GM06990 (cell line): ENCODE data around the gene VPS41.

Source experiments
- DNase-seq: peaks from one replicate; pipeline ENCODE4 v3.0.0-alpha.2; 2011; ENCODE audit not compliant: insufficient read length; ENCODE audit errors: extremely low read depth
- H3K27me3 ChIP-seq: replicated peaks from 2 replicates; pipeline ENCODE4 v1.6.0; 2011; ENCODE audit warnings: low read length; ENCODE audit not compliant: control insufficient read depth, insufficient read depth
- H3K36me3 ChIP-seq: 2 replicates; pipeline ENCODE4 v1.5.1; 2011; ENCODE audit warnings: low read length; ENCODE audit not compliant: control insufficient read depth, insufficient read depth
- H3K4me3 ChIP-seq: replicated peaks from 2 replicates; pipeline ENCODE4 v1.5.1; 2011; ENCODE audit warnings: low read depth, mild to moderate bottlenecking, control low read depth, low read length
- CTCF ChIP-seq: IDR thresholded peaks from 2 replicates; pipeline ENCODE4 v1.5.1; 2011; ENCODE audit warnings: low read length, control low read depth, mild to moderate bottlenecking, inconsistent platforms; ENCODE audit not compliant: insufficient read depth, poor library complexity, severe bottlenecking

Gene VPS41

GRCh38 chr7:38833329-38833728 lies 75.7 kb downstream of the VPS41 start:
- H3K4me3 ChIP-seq, result no peak overlapping the region
- no peak for DNase-seq
- no peaks in the 10 kb centered on the region for H3K27me3 ChIP-seq
- no peak for TF ChIP-seq CTCF
- H3K36me3 ChIP-seq, result no peaks in the 10 kb centered on the region

DNA sequence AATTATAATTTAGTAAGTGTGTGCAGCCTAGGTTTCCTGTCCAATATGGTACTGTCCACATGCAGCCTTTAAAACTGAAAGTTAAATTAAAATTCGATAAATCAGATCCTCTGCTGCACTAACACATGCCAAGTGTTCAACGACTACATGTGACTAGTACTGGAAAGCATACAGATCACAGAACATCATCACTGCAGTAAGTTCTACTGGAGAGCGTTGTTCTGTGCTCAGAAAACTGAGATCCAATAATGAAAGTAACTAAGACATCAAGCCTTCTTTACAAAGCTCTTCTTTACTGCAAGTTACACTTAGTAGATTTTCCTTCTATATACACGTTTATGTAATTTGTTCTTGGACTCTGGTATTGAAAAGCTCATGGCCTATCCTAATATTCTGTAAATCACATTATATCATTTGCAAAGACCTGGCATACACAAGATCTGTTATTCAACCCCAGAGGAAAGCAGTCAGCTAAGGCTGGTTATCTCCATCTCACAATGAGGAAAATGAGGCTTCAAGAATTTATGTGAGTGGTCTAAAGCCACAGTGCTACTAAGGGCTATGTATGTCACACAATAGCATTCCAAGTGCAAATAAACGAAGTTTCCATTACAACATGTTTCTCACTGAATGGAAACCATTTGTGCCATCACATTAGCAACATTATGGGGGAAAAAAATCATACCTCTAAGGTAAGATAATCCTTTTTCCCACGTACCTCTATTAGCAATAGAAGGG lies 77.6 kb downstream of the VPS41 start:
- TF ChIP-seq CTCF, result no peak
- no peak for DNase-seq
- no peaks in the 10 kb centered on the region for H3K36me3 ChIP-seq
- no peak overlapping the region for H3K4me3 ChIP-seq
- no peaks in the 10 kb centered on the region for H3K27me3 ChIP-seq

- H3K4me3 ChIP-seq, result no peak overlapping the region
- no peaks in the 10 kb centered on the region for H3K27me3 ChIP-seq
- no peaks in the 10 kb centered on the region for H3K36me3 ChIP-seq
- DNase-seq, result no peak
- no peak for TF ChIP-seq CTCF
Measured at GRCh38 chr7:38830826-38831225, 78.2 kb downstream of the VPS41 start.

DNA sequence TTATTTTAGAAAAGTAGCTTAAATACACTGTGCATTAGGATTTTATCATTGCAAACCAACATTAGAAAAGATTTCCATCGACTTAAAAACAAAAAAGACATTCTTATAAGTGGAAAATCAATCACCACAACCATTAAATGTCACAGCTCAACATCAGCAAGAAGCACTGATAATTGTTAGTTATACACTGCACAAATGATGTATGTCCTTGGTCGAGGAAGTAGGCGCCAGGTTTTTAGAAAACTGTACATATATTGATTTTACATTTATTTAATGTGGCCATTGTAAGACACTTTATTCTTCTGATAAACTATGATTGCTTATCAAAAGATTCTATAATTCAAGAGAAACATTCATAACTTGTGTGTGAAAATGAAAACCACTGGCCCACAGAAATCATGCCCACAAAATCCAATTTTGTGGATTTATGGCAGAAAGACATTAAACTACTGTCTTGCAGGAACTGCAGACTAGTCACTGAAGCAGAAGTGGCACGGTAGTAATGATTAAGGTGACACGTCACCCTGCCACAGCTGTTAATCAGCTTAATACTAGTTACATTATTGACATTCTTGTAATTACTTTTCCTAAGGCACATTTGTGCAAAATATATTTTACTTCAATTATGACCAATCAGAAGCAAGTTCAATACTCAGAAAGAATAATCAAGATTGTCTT lies 79.4 kb downstream of the VPS41 start:
- DNase-seq, result no peak
- no peak overlapping the region for H3K4me3 ChIP-seq
- H3K27me3 ChIP-seq, result no peaks in the 10 kb centered on the region
- TF ChIP-seq CTCF, result no peak
- no peaks in the 10 kb centered on the region for H3K36me3 ChIP-seq

GRCh38 chr7:38828026-38828425 lies 81.0 kb downstream of the VPS41 start:
- no peak for DNase-seq
- Histone ChIP-seq H3K4me3 (no peak overlapping the region), H3K27me3 (no peaks in the 10 kb centered on the region), H3K36me3 (no peaks in the 10 kb centered on the region; the same call in 1 of the 2 replicates)
- TF ChIP-seq CTCF, result no peak
